H9 (cell line): ENCODE measurements around the gene CEP68. TPM values are rescaled to one million over a fixed set of nuclear protein-coding genes. Genes with fewer than 3 reads are reported as not detected.

ENCODE experiments used
- DNase-seq: peaks from one replicate; pipeline ENCODE4 v3.0.0-alpha.2; 2017
- H2AFZ ChIP-seq: one replicate; pipeline ENCODE4 v1.6.1; 2013; ENCODE audit warnings: mild to moderate bottlenecking, low read length, control low read depth, moderate library complexity
- H2AK5ac ChIP-seq: 2 replicates; pipeline ENCODE4 v1.6.1; 2013; ENCODE audit warnings: low read length, control low read depth, mixed read lengths; ENCODE audit not compliant: insufficient read length
- H2BK120ac ChIP-seq: one replicate; pipeline ENCODE4 v1.6.1; 2013; ENCODE audit warnings: low read depth, mild to moderate bottlenecking, low read length, control low read depth, inconsistent platforms; ENCODE audit not compliant: poor library complexity, severe bottlenecking
- H2BK12ac ChIP-seq: 2 replicates; pipeline ENCODE4 v1.6.1; 2013; ENCODE audit warnings: low read length, control low read depth, mixed read lengths, low read depth; ENCODE audit not compliant: insufficient read length
- H2BK15ac ChIP-seq: 2 replicates; pipeline ENCODE4 v1.6.1; 2013; ENCODE audit warnings: low read depth, low read length, control low read depth
- H2BK20ac ChIP-seq: one replicate; pipeline ENCODE4 v1.6.1; 2013; ENCODE audit warnings: low read depth, mild to moderate bottlenecking, low read length, control low read depth, inconsistent platforms; ENCODE audit not compliant: poor library complexity, severe bottlenecking
- H2BK5ac ChIP-seq: 2 replicates; pipeline ENCODE4 v1.6.1; 2013; ENCODE audit warnings: low read length, control low read depth, mixed read lengths; ENCODE audit not compliant: insufficient read length
- H3K14ac ChIP-seq: 2 replicates; pipeline ENCODE4 v1.6.1; 2013; ENCODE audit warnings: low read length, control low read depth; ENCODE audit not compliant: insufficient read depth
- H3K18ac ChIP-seq: 2 replicates; pipeline ENCODE4 v1.6.1; 2013; ENCODE audit warnings: low read depth, mild to moderate bottlenecking, mixed read lengths, low read length, control low read depth; ENCODE audit not compliant: insufficient read length
- H3K23ac ChIP-seq: 2 replicates; pipeline ENCODE4 v1.6.1; 2013; ENCODE audit warnings: low read length, control low read depth, mixed read lengths, low read depth; ENCODE audit not compliant: insufficient read length
- H3K23me2 ChIP-seq: 2 replicates; pipeline ENCODE4 v1.6.1; 2013; ENCODE audit warnings: low read depth, mild to moderate bottlenecking, mixed read lengths, low read length, control low read depth; ENCODE audit not compliant: insufficient read length, poor library complexity, severe bottlenecking
- H3K27ac ChIP-seq: 2 replicates; pipeline ENCODE4 v1.5.1; 2013; ENCODE audit warnings: low read length, control low read depth, mixed read lengths, low read depth; ENCODE audit not compliant: insufficient read length
- H3K27me3 ChIP-seq: 2 replicates; pipeline ENCODE4 v1.6.1; 2013; ENCODE audit warnings: low read length, control low read depth, inconsistent platforms; ENCODE audit not compliant: insufficient read depth
- H3K4ac ChIP-seq: 2 replicates; pipeline ENCODE4 v1.6.1; 2013; ENCODE audit warnings: low read depth, mild to moderate bottlenecking, control low read depth, inconsistent platforms, low read length, moderate library complexity
- H3K4me1 ChIP-seq: 2 replicates; pipeline ENCODE4 v1.6.1; 2013; ENCODE audit warnings: low read length, control low read depth, inconsistent platforms; ENCODE audit not compliant: insufficient read depth
- H3K4me2 ChIP-seq: 2 replicates; pipeline ENCODE4 v1.6.1; 2013; ENCODE audit warnings: low read length, control low read depth, mixed read lengths; ENCODE audit not compliant: insufficient read length, insufficient read depth
- H3K56ac ChIP-seq: 2 replicates; pipeline ENCODE4 v1.6.1; 2013; ENCODE audit warnings: low read depth, mild to moderate bottlenecking, mixed read lengths, low read length, control low read depth; ENCODE audit not compliant: insufficient read length
- H3K79me1 ChIP-seq: 2 replicates; pipeline ENCODE4 v1.6.1; 2013; ENCODE audit warnings: low read depth, mild to moderate bottlenecking, moderate library complexity, low read length, control low read depth, inconsistent platforms; ENCODE audit not compliant: insufficient read depth, poor library complexity, severe bottlenecking
- H3K79me2 ChIP-seq: 2 replicates; pipeline ENCODE4 v1.6.1; 2013; ENCODE audit warnings: low read length, control low read depth, inconsistent platforms; ENCODE audit not compliant: insufficient read depth
- H3K9ac ChIP-seq: 2 replicates; pipeline ENCODE4 v1.6.1; 2013; ENCODE audit warnings: low read length, control low read depth, mixed read lengths; ENCODE audit not compliant: insufficient read length; ENCODE audit errors: extremely low read depth
- H3K9me3 ChIP-seq: one replicate; pipeline ENCODE4 v1.6.1; 2013; ENCODE audit warnings: low read depth, low read length, inconsistent platforms; ENCODE audit not compliant: control insufficient read depth
- H3T11ph ChIP-seq: one replicate; pipeline ENCODE4 v1.6.1; 2013; ENCODE audit warnings: mild to moderate bottlenecking, low read length, control low read depth, inconsistent platforms
- H4K20me1 ChIP-seq: one replicate; pipeline ENCODE4 v1.6.1; 2013; ENCODE audit not compliant: control insufficient read depth, insufficient read length, insufficient read depth
- H4K5ac ChIP-seq: 2 replicates; pipeline ENCODE4 v1.6.1; 2013; ENCODE audit warnings: low read depth, mild to moderate bottlenecking, mixed read lengths, low read length, control low read depth; ENCODE audit not compliant: insufficient read length
- H4K8ac ChIP-seq: replicated peaks from 2 replicates; pipeline ENCODE4 v1.6.1; 2013; ENCODE audit warnings: low read length, control low read depth, mixed read lengths, low read depth; ENCODE audit not compliant: insufficient read length
- H4K91ac ChIP-seq: 2 replicates; pipeline ENCODE4 v1.6.1; 2013; ENCODE audit warnings: low read depth, mild to moderate bottlenecking, moderate library complexity, mixed read lengths, low read length, control low read depth; ENCODE audit not compliant: insufficient read length
- H3K27ac Mint-ChIP-seq, 3 experiments: 2 replicates in 2 of 3; 3 replicates in 1 of 3; pipeline ENCODE4 v1.8.0; 2020 to 2021; ENCODE audit warnings: mixed read lengths in 3 of 3, mild to moderate bottlenecking in 1 of 3, moderate library complexity in 1 of 3
- H3K27me3 Mint-ChIP-seq: 2 replicates; pipeline ENCODE4 v1.8.0; 2021; ENCODE audit warnings: low read depth, mild to moderate bottlenecking, moderate library complexity, mixed read lengths
- H3K36me3 Mint-ChIP-seq, 3 experiments: 2 replicates in 2 of 3; 3 replicates in 1 of 3; pipeline ENCODE4 v1.8.0; 2020 to 2021; ENCODE audit warnings: low read depth in 3 of 3, mixed read lengths in 3 of 3; ENCODE audit not compliant: insufficient read depth in 1 of 3
- H3K4me1 Mint-ChIP-seq, 2 experiments: 2 replicates each; pipeline ENCODE4 v1.8.0; 2020; ENCODE audit warnings: mixed read lengths in 2 of 2
- H3K4me3 Mint-ChIP-seq, 2 experiments: 2 replicates in 1 of 2; 3 replicates in 1 of 2; pipeline ENCODE4 v1.8.0; 2020 to 2021; ENCODE audit warnings: mild to moderate bottlenecking in 2 of 2, mixed read lengths in 2 of 2, moderate library complexity in 1 of 2
- H3K9me3 Mint-ChIP-seq, 2 experiments: 2 replicates in 1 of 2; 3 replicates in 1 of 2; pipeline ENCODE4 v1.8.0; 2020; ENCODE audit warnings: mild to moderate bottlenecking in 2 of 2, mixed read lengths in 2 of 2, moderate library complexity in 1 of 2
- WGBS: extraction: QIAGEN DNeasy Blood & Tissue Kit; methylation state at CpG from one replicate; pipeline ENCODE4 v1.1.7; 2013; ENCODE audit warnings: missing lambda C conversion rate, low lambda C conversion rate, mixed read lengths; ENCODE audit not compliant: insufficient read length; ENCODE audit errors: extremely low coverage; 5-methylcytosine and 5-hydroxymethylcytosine counted together
- total RNA-seq: library from RNA; stranded (reverse); gene quantifications from 2 replicates; pipeline ENCODE4 v1.2.1, GENCODE V29; 2021
- TF ChIP-seq, protein P1 (sequence below): fragments of 200-600 bp; sonication (generic); conservative IDR thresholded peaks from 3 replicates; pipeline ENCODE4 v1.8.0; 2021; ENCODE audit warnings: antibody characterized with exemption, mild to moderate bottlenecking

Gene CEP68
- total RNA-seq, 1 experiment from 2014 or later: 20.2 TPM

DNA sequence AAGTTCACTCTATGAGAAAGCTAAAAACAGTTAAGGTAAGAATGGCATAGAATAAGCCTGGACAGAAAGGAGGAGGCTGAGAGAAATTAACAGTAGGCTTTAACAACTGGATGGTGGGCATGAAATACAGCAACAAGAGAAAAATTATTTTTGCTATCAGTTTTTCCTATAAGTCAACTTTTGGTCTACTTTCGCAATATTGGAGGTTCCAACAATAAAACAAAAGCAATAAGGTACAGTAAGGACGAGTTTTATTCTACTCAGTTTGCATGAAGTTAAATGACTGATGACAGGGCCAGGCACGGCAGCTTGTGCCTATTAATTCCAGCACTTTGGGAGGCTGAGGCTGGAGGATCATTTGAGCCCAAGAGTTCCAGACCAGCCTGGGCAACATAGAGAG is 56.4 kb downstream of the CEP68 start:
- Histone ChIP-seq H2BK12ac (no peak overlapping the region), H3K56ac (no peak overlapping the region), H2BK20ac (no peak overlapping the region), H3K14ac (no peak overlapping the region), H3K9me3 (no peaks in the 10 kb centered on the region), H3K23ac (no peak overlapping the region), H2BK120ac (no peak overlapping the region), H3T11ph (no peak overlapping the region), H2BK15ac (no peak overlapping the region), H4K91ac (no peak overlapping the region), H4K8ac (no peak overlapping the region), H3K18ac (no peak overlapping the region), H2AK5ac (no peak overlapping the region), H3K79me2 (peaks cover 20% of the 10 kb centered on the region), H4K20me1 (no peaks in the 10 kb centered on the region), H3K4ac (no peak overlapping the region), H2AFZ (no peak overlapping the region), H3K23me2 (no peaks in the 10 kb centered on the region), H4K5ac (no peak overlapping the region), H3K79me1 (peaks cover 12% of the 10 kb centered on the region), H3K4me1 (no peaks in the 10 kb centered on the region), H3K4me2 (no peak overlapping the region), H3K27ac (no peak overlapping the region), H3K27me3 (no peaks in the 10 kb centered on the region), H3K9ac (no peak overlapping the region), H2BK5ac (no peak overlapping the region)
- no peak overlapping the region for H3K27ac Mint-ChIP-seq
- H3K9me3 Mint-ChIP-seq: no peaks in the 10 kb centered on the region
- H3K27me3 Mint-ChIP-seq: no peaks in the 10 kb centered on the region
- WGBS: no CpG with 5 or more reads among the region's 3 CpGs
- H3K4me3 Mint-ChIP-seq: no peak overlapping the region
- peaks cover 0 to 8% (median 7%) of the 10 kb centered on the region in 3 experiments; a peak in 5 of 7 replicates for H3K36me3 Mint-ChIP-seq
- H3K4me1 Mint-ChIP-seq: peaks cover 2 to 13% of the 10 kb centered on the region in 2 experiments; a peak in 3 of 4 replicates
- no peak for DNase-seq
- TF ChIP-seq, protein P1, sequence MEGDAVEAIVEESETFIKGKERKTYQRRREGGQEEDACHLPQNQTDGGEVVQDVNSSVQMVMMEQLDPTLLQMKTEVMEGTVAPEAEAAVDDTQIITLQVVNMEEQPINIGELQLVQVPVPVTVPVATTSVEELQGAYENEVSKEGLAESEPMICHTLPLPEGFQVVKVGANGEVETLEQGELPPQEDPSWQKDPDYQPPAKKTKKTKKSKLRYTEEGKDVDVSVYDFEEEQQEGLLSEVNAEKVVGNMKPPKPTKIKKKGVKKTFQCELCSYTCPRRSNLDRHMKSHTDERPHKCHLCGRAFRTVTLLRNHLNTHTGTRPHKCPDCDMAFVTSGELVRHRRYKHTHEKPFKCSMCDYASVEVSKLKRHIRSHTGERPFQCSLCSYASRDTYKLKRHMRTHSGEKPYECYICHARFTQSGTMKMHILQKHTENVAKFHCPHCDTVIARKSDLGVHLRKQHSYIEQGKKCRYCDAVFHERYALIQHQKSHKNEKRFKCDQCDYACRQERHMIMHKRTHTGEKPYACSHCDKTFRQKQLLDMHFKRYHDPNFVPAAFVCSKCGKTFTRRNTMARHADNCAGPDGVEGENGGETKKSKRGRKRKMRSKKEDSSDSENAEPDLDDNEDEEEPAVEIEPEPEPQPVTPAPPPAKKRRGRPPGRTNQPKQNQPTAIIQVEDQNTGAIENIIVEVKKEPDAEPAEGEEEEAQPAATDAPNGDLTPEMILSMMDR: no peak
